ENCODE measurements around the gene PCSK1N. TPM values are rescaled to one million over a fixed set of nuclear protein-coding genes. Genes with fewer than 3 reads are reported as not detected.

PCSK1N gene
- total RNA-seq, 2 experiments from 2014 or later = not detected

GRCh38 chrX:48806081-48806480 lies 29.3 kb downstream of the PCSK1N start:
- Histone ChIP-seq H3K4me1 (ENCODE audit: insufficient read depth, low read length, poor library complexity, severe bottlenecking) (peaks cover 9% of the 10 kb centered on the region), H3K4me3 (ENCODE audit: low read depth, low read length, poor library complexity, severe bottlenecking) (no peak overlapping the region), H2AFZ (ENCODE audit: low read length) (no peak overlapping the region), H3K79me2 (ENCODE audit: insufficient read depth, low read depth, low read length) (peaks cover 8% of the 10 kb centered on the region; the same call in 1 of the 2 replicates), H4K20me1 (ENCODE audit: insufficient read depth, low read length) (no peaks in the 10 kb centered on the region), H3K4me2 (ENCODE audit: low read length) (no peak overlapping the region), H3K27ac (ENCODE audit: low read depth, low read length, poor library complexity, severe bottlenecking) (no peak overlapping the region), H3K9me2 (ENCODE audit: insufficient read depth, low read length) (no peaks in the 10 kb centered on the region), H3K36me3 (ENCODE audit: insufficient read depth, low read length) (peaks cover 14% of the 10 kb centered on the region), H3K9me3 (ENCODE audit: low read length) (no peaks in the 10 kb centered on the region)
- intact Hi-C loops (cut with micrococcal nuclease; ENCODE audit: unreplicated experiment) = loop anchor here (10.0 kb wide), 1 partner anchor 89 kb away; the partner anchor contains the start of genes PQBP1 and TIMM17B
- ChIA-PET CTCF (ENCODE audit: unreplicated experiment) (interaction anchor here (0.6 kb wide), 1 partner anchor 255 kb away, joined by 3 read pairs; no protein-coding TSS in a partner anchor), POLR2A (interaction anchor here (0.5 to 0.6 kb wide), 2 partner anchors 35 to 143 kb away, joined by 3 read pairs; no protein-coding TSS in a partner anchor)
- BruUV-seq (replicated peaks) = no TSS peak
- TF ChIP-seq EZH2phosphoT487 (IDR thresholded peaks at IDR 0.05; ENCODE audit: borderline replicate concordance, low read depth, low read length) (no peak), CTCF (conservative IDR thresholded peaks at IDR 0.05; ENCODE audit: low read length) (peak; percentile 40; the same call in 1 of the 2 replicates)
- DNase-seq (ENCODE audit: low spot score) = peak; percentile 13

GRCh38 chrX:48802905-48803200 lies 32.6 kb downstream of the PCSK1N start:
- Histone ChIP-seq H3K4me2 (ENCODE audit: low read length) (peak overlapping the region; percentile 97), H2AFZ (ENCODE audit: low read length) (peak overlapping the region; percentile 64; the same call in 1 of the 2 replicates), H3K9me3 (ENCODE audit: low read length) (no peaks in the 10 kb centered on the region), H3K4me3 (ENCODE audit: low read depth, low read length, poor library complexity, severe bottlenecking) (peak overlapping the region; percentile 77), H3K36me3 (ENCODE audit: insufficient read depth, low read length) (peaks cover 14% of the 10 kb centered on the region), H3K27ac (ENCODE audit: low read depth, low read length, poor library complexity, severe bottlenecking) (peak overlapping the region; percentile 86), H3K9me2 (ENCODE audit: insufficient read depth, low read length) (no peaks in the 10 kb centered on the region), H4K20me1 (ENCODE audit: insufficient read depth, low read length) (no peaks in the 10 kb centered on the region), H3K79me2 (ENCODE audit: insufficient read depth, low read depth, low read length) (peaks cover 8% of the 10 kb centered on the region; the same call in 1 of the 2 replicates), H3K4me1 (ENCODE audit: insufficient read depth, low read length, poor library complexity, severe bottlenecking) (peaks cover 18% of the 10 kb centered on the region)
- CTCF ChIA-PET (ENCODE audit: unreplicated experiment) = no interaction called here
- no peak for DNase-seq (ENCODE audit: low spot score)
- POLR2A ChIA-PET = no interaction called here
- TF ChIP-seq CTCF (conservative IDR thresholded peaks at IDR 0.05; ENCODE audit: low read length) (no peak), EZH2phosphoT487 (IDR thresholded peaks at IDR 0.05; ENCODE audit: borderline replicate concordance, low read depth, low read length) (no peak)
- intact Hi-C loops (cut with micrococcal nuclease; ENCODE audit: unreplicated experiment) = loop anchor here (5.0 to 10.0 kb wide), 2 partner anchors 66 to 92 kb away; partner anchors contain the start of genes PQBP1 and TIMM17B
- TSS peak; percentile 54 for BruUV-seq (replicated peaks)
